Left ventricle myocardium inferior (tissue), 1 donor: ENCODE measurements around the gene HOGA1. TPM values are rescaled to one million over a fixed set of nuclear protein-coding genes. Genes with fewer than 3 reads are reported as not detected.
"Not testable (repeated sequence)": the region's sequence is repeated elsewhere in the genome, so short reads cannot be mapped to it uniquely, and the experiment has no call there.

ENCODE experiments used
- DNase-seq: peaks from one replicate; pipeline ENCODE4 v3.0.0-alpha.2; 2020
- H3K27ac ChIP-seq: fragments of 200-600 bp; replicated peaks from 2 replicates; pipeline ENCODE4 v1.8.0; 2021
- H3K27me3 ChIP-seq: fragments of 200-600 bp; 2 replicates; pipeline ENCODE4 v1.8.0; 2021; ENCODE audit warnings: low read depth
- H3K36me3 ChIP-seq: fragments of 200-600 bp; 2 replicates; pipeline ENCODE4 v1.8.0; 2021
- H3K4me1 ChIP-seq: fragments of 200-600 bp; 2 replicates; pipeline ENCODE4 v1.8.0; 2021
- H3K4me3 ChIP-seq: fragments of 200-600 bp; 2 replicates; pipeline ENCODE4 v1.8.0; 2021; ENCODE audit warnings: mild to moderate bottlenecking, moderate library complexity
- H3K9me3 ChIP-seq: fragments of 200-600 bp; replicated peaks from 2 replicates; pipeline ENCODE4 v1.8.0; 2021
- CTCF ChIP-seq: fragments of 200-600 bp; IDR thresholded peaks from 2 replicates; pipeline ENCODE4 v1.8.0; 2021; ENCODE audit warnings: antibody characterized with exemption, mild to moderate bottlenecking, borderline replicate concordance
- intact Hi-C: fragments of 100-400 bp; cut with micrococcal nuclease; formaldehyde crosslinking; loops from one replicate; pipeline ENCODE4 v1.11.0; 2022
- total RNA-seq: library from RNA; stranded (reverse); fragmentation: NEBNext Ultra II Directional; extraction: Animal tissue kit (Norgen Biotek cat#: 25700); gene quantifications from one replicate; pipeline ENCODE4 v1.2.1, GENCODE V29; 2021
- donor health status: DM: no; HTN: yes; CAD: no; lungs with severe emphysema.

HOGA1 gene
- total RNA-seq, 1 donor from 2014 or later: 47.1 TPM

DNA sequence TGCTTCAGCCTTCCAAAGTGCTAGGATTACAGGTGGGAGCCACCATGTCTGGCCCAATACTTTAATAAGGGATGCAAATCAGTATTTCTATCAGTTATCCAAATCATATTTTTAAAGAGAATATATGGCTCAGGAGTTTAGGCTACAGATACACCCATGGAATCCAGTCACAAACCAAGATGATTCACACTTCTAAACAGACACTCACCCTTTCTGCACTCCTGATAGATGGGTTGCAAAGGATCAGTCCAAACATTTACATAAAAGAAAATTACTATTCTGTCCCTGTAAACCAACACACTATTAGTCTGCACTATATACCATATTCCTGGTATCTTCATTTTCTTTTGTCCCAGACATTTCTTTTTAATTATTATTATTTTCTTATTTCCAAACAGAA, 46.9 kb downstream of the HOGA1 start:
- Histone ChIP-seq H3K4me3 (no peak overlapping the region), H3K9me3 (no peaks in the 10 kb centered on the region), H3K36me3 (no peaks in the 10 kb centered on the region), H3K4me1 (peaks cover 22% of the 10 kb centered on the region), H3K27me3 (no peaks in the 10 kb centered on the region), H3K27ac (no peak overlapping the region)
- no peak for DNase-seq
- no peak for TF ChIP-seq CTCF
- intact Hi-C loops: no loop called here

GRCh38 chr10:97632949-97633884, 49.0 kb downstream of the HOGA1 start, which contains the start of gene MORN4:
Gene MORN4, minus strand, starts transcription at chr10:97633500. Its CDS starts 13,847 bp downstream, at chr10:97619653.
- intact Hi-C loops: no loop called here
- Histone ChIP-seq H3K4me3 (peak within 1 kb of the TSS; percentile 75), H3K36me3 (no peaks in the 10 kb centered on the region), H3K9me3 (no peaks in the 10 kb centered on the region), H3K27ac (peak within 1 kb of the TSS; percentile 83), H3K27me3 (no peaks in the 10 kb centered on the region), H3K4me1 (peaks cover 14% of the 10 kb centered on the region)
- no peak for TF ChIP-seq CTCF
- DNase-seq: peak; percentile 93

DNA sequence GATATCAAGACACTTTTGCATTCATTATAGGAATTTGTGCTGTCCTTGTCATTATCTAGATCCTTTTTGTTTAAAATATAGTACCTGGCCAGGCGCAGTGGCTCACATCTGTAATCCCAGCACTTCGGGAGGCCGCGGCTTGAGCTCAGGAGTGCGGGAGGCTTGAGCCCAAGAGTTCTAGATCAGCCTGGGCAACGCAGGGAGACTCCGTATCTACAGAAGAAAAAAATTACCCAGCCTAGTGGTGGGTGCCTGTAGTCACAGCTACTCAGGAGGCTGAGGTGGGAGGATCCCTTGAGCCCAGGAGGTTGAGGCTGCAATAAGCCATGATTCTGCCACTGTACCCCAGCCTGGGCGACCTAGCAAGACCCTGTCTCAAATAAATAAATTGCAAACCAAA, 49.7 kb downstream of the HOGA1 start:
- H3K9me3 ChIP-seq: no peaks in the 10 kb centered on the region
- peak overlapping the region; percentile 83 for H3K27ac ChIP-seq
- H3K36me3 ChIP-seq: no peaks in the 10 kb centered on the region
- DNase-seq: no peak
- peaks cover 14% of the 10 kb centered on the region for H3K4me1 ChIP-seq
- intact Hi-C loops: no loop called here
- peak overlapping the region; percentile 75 for H3K4me3 ChIP-seq
- peak; percentile 29 for TF ChIP-seq CTCF
- H3K27me3 ChIP-seq: no peaks in the 10 kb centered on the region

DNA sequence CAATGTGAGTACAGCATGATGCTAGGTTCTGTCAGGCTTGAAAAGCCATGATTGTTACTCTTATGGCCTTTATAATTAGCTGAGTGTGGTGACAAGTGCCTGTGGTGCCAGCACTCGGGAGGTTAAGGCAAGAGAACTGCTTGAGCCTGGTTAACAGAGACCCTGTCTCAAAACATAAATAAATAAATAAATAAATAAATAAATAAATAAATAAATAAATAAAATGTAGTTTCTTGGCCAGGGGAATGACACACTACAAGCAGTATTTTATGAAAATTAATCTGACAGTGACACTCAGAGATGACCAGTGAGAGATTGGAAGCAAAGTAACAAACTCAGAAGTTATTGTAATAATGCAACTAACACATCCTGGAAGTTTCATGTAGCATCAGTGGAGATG, 51.4 kb downstream of the HOGA1 start:
- Histone ChIP-seq H3K4me3 (no peak overlapping the region), H3K27me3 (no peaks in the 10 kb centered on the region), H3K27ac (no peak overlapping the region), H3K9me3 (no peaks in the 10 kb centered on the region), H3K36me3 (no peaks in the 10 kb centered on the region), H3K4me1 (peaks cover 14% of the 10 kb centered on the region)
- intact Hi-C loops: no loop called here
- no peak for TF ChIP-seq CTCF
- no peak for DNase-seq

GRCh38 chr10:97639090-97639489, 54.9 kb downstream of the HOGA1 start:
- H3K9me3 ChIP-seq, H3K27ac ChIP-seq, intact Hi-C loops, DNase-seq, H3K36me3 ChIP-seq, H3K4me3 ChIP-seq, H3K27me3 ChIP-seq: not testable (repeated sequence)
- H3K4me1 ChIP-seq: peaks cover 21% of the 10 kb centered on the region
